Nephron (organoid): ENCODE measurements around the gene SMOC1.

Experiments used
- H3K27ac Mint-ChIP-seq, 3 experiments: 2 replicates each; pipeline ENCODE4 v1.8.0; 2020; ENCODE audit warnings: mixed read lengths in 3 of 3, mild to moderate bottlenecking in 2 of 3, moderate library complexity in 1 of 3
- H3K27me3 Mint-ChIP-seq: 2 replicates; pipeline ENCODE4 v1.8.0; 2021; ENCODE audit warnings: low read depth, mild to moderate bottlenecking, moderate library complexity, mixed read lengths
- H3K36me3 Mint-ChIP-seq: 2 replicates; pipeline ENCODE4 v1.8.0; 2020; ENCODE audit warnings: low read depth, mixed read lengths
- H3K4me1 Mint-ChIP-seq: 2 replicates; pipeline ENCODE4 v1.8.0; 2020; ENCODE audit warnings: mixed read lengths
- H3K4me3 Mint-ChIP-seq, 3 experiments: 2 replicates each; pipeline ENCODE4 v1.8.0; 2020; ENCODE audit warnings: mild to moderate bottlenecking in 3 of 3, mixed read lengths in 3 of 3, moderate library complexity in 2 of 3
- H3K9me3 Mint-ChIP-seq: 2 replicates; pipeline ENCODE4 v1.8.0; 2020; ENCODE audit warnings: mixed read lengths
- CTCF ChIP-seq, 3 experiments: fragments of 200-600 bp; sonication (generic); IDR thresholded peaks; one replicate each; pipeline ENCODE4 v1.5.0; 2021; ENCODE audit warnings: antibody characterized with exemption in 3 of 3; ENCODE audit not compliant: unreplicated experiment in 3 of 3

Gene SMOC1

DNA sequence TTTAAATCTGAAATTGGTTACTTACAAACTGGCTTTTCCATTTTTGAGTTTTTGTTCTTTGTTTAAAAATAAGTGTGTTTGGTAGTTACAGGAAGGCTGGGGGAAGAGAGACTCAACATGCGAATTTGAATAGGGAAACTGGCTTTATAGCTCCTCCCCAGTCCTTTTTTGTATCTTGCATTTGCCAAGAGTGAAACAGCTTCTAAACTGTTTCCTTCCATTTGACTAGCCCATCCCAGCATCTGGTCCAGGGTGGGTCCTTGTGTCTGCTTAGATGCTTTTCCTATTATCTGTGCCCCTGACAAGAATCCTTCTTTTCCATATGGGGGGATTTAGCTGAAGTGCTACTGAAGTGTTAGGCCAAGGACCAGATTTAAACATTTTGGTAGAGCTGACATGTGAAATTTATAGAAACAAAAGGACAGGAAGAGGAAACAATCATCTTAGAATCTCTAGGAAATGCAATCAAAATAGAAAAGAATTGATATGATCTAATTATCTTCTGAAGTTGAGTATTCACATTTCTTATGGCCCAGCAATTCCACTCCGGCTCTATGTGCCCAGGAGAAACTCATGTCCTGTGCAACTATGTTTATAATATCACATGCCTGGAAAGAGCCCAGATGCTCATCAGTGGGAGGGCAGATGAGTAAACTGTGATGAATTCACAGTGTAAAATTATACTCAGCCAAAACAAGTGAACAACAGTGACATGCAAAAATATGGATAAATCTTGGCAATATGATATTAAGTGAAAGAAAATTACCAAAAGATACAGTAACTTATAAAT is 7.4 kb downstream of the SMOC1 start:
- Mint-ChIP-seq H3K4me1 (peaks cover 16% of the 10 kb centered on the region), H3K9me3 (peaks cover 9% of the 10 kb centered on the region)
- TF ChIP-seq CTCF (IDR thresholded peaks at IDR 0.05; ENCODE audit: unreplicated experiment in 3 of 3), result no peak

DNA sequence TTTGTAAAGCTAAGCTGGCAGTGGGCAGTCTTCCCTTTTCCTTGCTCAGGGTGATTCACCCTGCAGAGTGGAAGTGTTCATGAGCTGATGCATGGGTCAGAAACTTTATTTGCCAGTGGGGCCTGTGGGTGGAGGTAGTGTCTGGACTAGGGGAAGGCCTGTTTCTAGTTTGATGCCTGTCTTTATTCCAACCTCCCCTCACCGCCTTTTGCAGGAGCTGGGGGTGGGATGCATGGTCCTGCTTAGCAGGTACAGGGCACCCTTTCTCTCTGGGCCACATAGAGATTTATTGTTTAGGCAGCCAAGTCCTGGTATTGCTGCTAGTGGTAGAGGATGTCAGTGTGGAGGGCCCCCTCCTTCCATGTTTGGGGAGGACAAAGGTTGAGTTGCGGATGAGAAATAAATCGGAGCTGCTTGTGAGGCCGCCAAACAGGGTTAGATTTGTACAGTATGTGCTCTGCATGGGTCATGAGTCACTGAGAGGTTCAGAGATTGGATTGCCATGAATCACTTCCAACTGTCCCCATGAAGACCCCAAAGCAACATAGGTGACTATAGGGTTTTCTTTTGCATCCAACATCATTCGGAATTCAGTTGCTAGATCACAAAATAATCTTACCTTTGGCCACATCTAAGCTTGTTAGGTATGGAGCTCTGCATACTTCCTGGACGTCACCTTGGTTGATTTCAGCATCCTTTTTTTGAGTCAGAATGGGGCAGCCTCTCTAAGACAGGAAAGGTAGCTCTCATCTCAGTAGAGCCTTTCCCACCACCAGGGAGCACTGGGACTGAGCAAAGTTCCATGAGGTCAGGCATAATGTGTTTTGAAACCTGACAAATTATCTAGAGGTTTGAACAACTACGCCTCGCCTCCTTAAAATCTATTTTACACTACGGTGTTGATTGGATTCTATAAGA is 8.8 kb downstream of the SMOC1 start:
- Mint-ChIP-seq H3K27ac (no peak overlapping the region), H3K4me1 (peaks cover 4% of the 10 kb centered on the region), H3K9me3 (peaks cover 9% of the 10 kb centered on the region), H3K4me3 (no peak overlapping the region), H3K36me3 (peaks cover 3% of the 10 kb centered on the region), H3K27me3 (peaks cover 12% of the 10 kb centered on the region)
- no peak for TF ChIP-seq CTCF (IDR thresholded peaks at IDR 0.05; ENCODE audit: unreplicated experiment in 3 of 3)

More for the DNA sequence above, 7.4 kb downstream of the SMOC1 start:
- Mint-ChIP-seq H3K27ac (no peak overlapping the region), H3K27me3 (peaks cover 23% of the 10 kb centered on the region), H3K36me3 (peaks cover 3% of the 10 kb centered on the region), H3K4me3 (no peak overlapping the region)

DNA sequence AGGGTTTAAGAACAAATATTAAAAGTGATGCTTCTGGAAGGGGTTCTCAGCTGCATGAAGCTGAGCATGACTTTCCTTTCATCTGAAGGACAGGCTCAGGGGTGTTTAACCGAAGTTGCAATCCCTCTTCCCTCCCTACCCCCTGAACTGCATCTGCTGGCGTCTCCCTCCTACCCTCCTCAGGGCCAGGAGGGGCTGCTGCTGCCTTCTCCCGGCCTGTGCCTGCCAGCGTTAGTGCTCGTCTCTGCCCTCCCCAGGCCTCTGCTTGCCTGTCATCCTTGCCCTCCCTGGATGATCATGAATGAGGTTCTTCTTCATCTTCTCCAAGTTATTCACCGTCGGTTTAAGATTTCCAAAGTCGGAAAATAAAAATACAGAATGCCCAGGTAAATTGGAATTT is 12.2 kb downstream of the SMOC1 start:
- H3K27ac Mint-ChIP-seq, result no peak overlapping the region
- H3K27me3 Mint-ChIP-seq, result peaks cover 3% of the 10 kb centered on the region
- TF ChIP-seq CTCF (IDR thresholded peaks at IDR 0.05; ENCODE audit: unreplicated experiment in 3 of 3), result no peak
- H3K36me3 Mint-ChIP-seq, result peaks cover 4% of the 10 kb centered on the region
- no peak overlapping the region for H3K4me3 Mint-ChIP-seq
- no peaks in the 10 kb centered on the region for H3K4me1 Mint-ChIP-seq
- H3K9me3 Mint-ChIP-seq, result peaks cover 19% of the 10 kb centered on the region

DNA sequence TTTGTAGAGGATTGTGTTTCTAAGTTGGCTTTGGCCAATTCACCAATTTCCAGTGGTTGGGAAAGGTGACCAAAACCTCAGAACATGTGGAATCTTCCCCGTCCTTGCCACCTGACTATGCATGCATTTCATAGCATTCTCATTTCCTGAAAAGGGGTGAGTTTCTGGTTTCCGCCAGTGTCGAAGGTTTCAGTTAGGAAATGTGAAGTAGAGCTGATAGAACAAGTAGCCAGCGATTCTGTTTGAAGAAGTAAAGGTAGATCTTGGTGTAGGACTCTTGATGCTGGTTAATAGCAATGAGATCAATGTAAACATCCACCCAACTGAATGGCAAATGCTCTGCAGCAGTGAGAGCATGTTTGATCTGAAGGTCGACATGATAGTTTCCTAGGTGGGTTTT is 15.9 kb downstream of the SMOC1 start:
- no peak for TF ChIP-seq CTCF (IDR thresholded peaks at IDR 0.05; ENCODE audit: unreplicated experiment in 3 of 3)

GRCh38 chr14:69896080-69896479 is 16.9 kb downstream of the SMOC1 start:
- Mint-ChIP-seq H3K4me3 (no peak overlapping the region), H3K27me3 (peaks cover 7% of the 10 kb centered on the region), H3K36me3 (peaks cover 19% of the 10 kb centered on the region), H3K4me1 (no peaks in the 10 kb centered on the region), H3K9me3 (peaks cover 38% of the 10 kb centered on the region), H3K27ac (no peak overlapping the region)
- no peak for TF ChIP-seq CTCF (IDR thresholded peaks at IDR 0.05; ENCODE audit: unreplicated experiment in 3 of 3)

More for the DNA sequence above, 15.9 kb downstream of the SMOC1 start:
- Mint-ChIP-seq H3K9me3 (peaks cover 38% of the 10 kb centered on the region), H3K27me3 (peaks cover 7% of the 10 kb centered on the region), H3K36me3 (peaks cover 19% of the 10 kb centered on the region), H3K27ac (no peak overlapping the region), H3K4me3 (no peak overlapping the region), H3K4me1 (no peaks in the 10 kb centered on the region)
